Body of pancreas (tissue), 4 donors: ENCODE results near the gene CCNY.

ENCODE experiments used
- POLR2A ChIP-seq, 3 donors: fragments of 450-650 bp; IDR thresholded peaks; one replicate each; pipeline ENCODE4 v1.6.1; 2016; ENCODE audit warnings: antibody characterized with exemption in 3 of 3, mild to moderate bottlenecking in 2 of 3
- TF ChIP-seq, protein P1 (sequence below), 7 experiments: fragments of 450-650 bp in 4 of 7; fragments of 200-600 bp in 3 of 7; sonication (generic) in 3 of 7; IDR thresholded peaks; one replicate each; pipeline ENCODE4 v1.5.1; 2016 to 2019; ENCODE audit warnings: antibody characterized with exemption in 7 of 7

DNA sequence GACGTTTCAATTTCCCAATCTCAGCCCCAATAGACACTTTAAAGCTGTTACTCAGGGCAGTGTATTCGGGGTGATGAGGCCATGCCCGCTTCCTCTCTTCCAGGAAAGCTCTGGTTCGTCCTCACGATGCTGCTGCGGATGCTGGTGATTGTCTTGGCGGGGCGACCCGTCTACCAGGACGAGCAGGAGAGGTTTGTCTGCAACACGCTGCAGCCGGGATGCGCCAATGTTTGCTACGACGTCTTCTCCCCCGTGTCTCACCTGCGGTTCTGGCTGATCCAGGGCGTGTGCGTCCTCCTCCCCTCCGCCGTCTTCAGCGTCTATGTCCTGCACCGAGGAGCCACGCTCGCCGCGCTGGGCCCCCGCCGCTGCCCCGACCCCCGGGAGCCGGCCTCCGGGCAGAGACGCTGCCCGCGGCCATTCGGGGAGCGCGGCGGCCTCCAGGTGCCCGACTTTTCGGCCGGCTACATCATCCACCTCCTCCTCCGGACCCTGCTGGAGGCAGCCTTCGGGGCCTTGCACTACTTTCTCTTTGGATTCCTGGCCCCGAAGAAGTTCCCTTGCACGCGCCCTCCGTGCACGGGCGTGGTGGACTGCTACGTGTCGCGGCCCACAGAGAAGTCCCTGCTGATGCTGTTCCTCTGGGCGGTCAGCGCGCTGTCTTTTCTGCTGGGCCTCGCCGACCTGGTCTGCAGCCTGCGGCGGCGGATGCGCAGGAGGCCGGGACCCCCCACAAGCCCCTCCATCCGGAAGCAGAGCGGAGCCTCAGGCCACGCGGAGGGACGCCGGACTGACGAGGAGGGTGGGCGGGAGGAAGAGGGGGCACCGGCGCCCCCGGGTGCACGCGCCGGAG lies 271.4 kb downstream of the CCNY start:
- TF ChIP-seq, protein P1, sequence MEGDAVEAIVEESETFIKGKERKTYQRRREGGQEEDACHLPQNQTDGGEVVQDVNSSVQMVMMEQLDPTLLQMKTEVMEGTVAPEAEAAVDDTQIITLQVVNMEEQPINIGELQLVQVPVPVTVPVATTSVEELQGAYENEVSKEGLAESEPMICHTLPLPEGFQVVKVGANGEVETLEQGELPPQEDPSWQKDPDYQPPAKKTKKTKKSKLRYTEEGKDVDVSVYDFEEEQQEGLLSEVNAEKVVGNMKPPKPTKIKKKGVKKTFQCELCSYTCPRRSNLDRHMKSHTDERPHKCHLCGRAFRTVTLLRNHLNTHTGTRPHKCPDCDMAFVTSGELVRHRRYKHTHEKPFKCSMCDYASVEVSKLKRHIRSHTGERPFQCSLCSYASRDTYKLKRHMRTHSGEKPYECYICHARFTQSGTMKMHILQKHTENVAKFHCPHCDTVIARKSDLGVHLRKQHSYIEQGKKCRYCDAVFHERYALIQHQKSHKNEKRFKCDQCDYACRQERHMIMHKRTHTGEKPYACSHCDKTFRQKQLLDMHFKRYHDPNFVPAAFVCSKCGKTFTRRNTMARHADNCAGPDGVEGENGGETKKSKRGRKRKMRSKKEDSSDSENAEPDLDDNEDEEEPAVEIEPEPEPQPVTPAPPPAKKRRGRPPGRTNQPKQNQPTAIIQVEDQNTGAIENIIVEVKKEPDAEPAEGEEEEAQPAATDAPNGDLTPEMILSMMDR (IDR thresholded peaks at IDR 0.05): no peak
- TF ChIP-seq POLR2A (IDR thresholded peaks at IDR 0.05): no peak
